H1 (cell line): Measurements from ENCODE around the gene NT5M. TPM values are rescaled to one million over a fixed set of nuclear protein-coding genes. Genes with fewer than 3 reads are reported as not detected.

Experiments
- CTCF ChIA-PET: fragments of 300-600 bp; sonication (Branson Sonifier 250); formaldehyde crosslinking; loops from one replicate; lab custom pipeline; 2021; ENCODE audit not compliant: partially characterized antibody; lab: Charles Lee
- POLR2A ChIA-PET: fragments of 300-600 bp; sonication (Branson Sonifier 250); formaldehyde crosslinking; loops from one replicate; lab custom pipeline; 2021; ENCODE audit warnings: inconsistent platforms; ENCODE audit not compliant: partially characterized antibody; lab: Charles Lee
- DNase-seq, 2 experiments: peaks; one replicate each; pipeline versions ENCODE4 v3.0.0 to v3.0.0-alpha.2; 2010 to 2022; ENCODE audit warnings: low spot score in 2 of 2, low read depth in 1 of 2, mixed read lengths in 1 of 2
- FAIRE-seq: peaks from 2 replicates; lab custom pipeline; 2011; peaks lifted over from hg19 to GRCh38; lab: Jason Lieb, UNC
- H2AFZ ChIP-seq: 2 replicates; pipeline ENCODE4 v1.8.1; 2012; ENCODE audit warnings: low read length, inconsistent platforms
- H2AK5ac ChIP-seq: 2 replicates; pipeline ENCODE4 v1.6.1; 2013; ENCODE audit warnings: low read depth, low read length
- H2BK120ac ChIP-seq: replicated peaks from 2 replicates; pipeline ENCODE3; 2013; ENCODE audit warnings: low read depth, low read length, inconsistent platforms
- H2BK12ac ChIP-seq: 2 replicates; pipeline ENCODE4 v1.6.1; 2013; ENCODE audit warnings: low read depth, low read length
- H2BK15ac ChIP-seq: 2 replicates; pipeline ENCODE4 v1.6.1; 2013; ENCODE audit warnings: low read length
- H2BK20ac ChIP-seq: 2 replicates; pipeline ENCODE4 v1.6.1; 2013; ENCODE audit warnings: low read length
- H2BK5ac ChIP-seq: 2 replicates; pipeline ENCODE4 v1.6.1; 2013; ENCODE audit warnings: low read depth, low read length
- H3K14ac ChIP-seq: 2 replicates; pipeline ENCODE4 v1.6.1; 2013; ENCODE audit warnings: inconsistent platforms; ENCODE audit not compliant: insufficient read length
- H3K18ac ChIP-seq: 2 replicates; pipeline ENCODE4 v1.6.1; 2013; ENCODE audit warnings: low read length; ENCODE audit errors: extremely low read depth
- H3K23ac ChIP-seq: 2 replicates; pipeline ENCODE4 v1.6.1; 2013; ENCODE audit warnings: inconsistent platforms; ENCODE audit not compliant: insufficient read length
- H3K23me2 ChIP-seq: 2 replicates; pipeline ENCODE4 v1.6.1; 2013; ENCODE audit warnings: low read depth, low read length
- H3K27ac ChIP-seq: 2 replicates; pipeline ENCODE4 v1.6.1; 2011; ENCODE audit warnings: low read depth, low read length, inconsistent platforms
- H3K27me3 ChIP-seq, 4 experiments: replicated peaks in 1 of 4; 1 replicate in 1 of 4; 2 replicates in 3 of 4; pipeline versions ENCODE4 v1.6.1 to v1.8.1; 2011 to 2013; ENCODE audit warnings: low read length in 3 of 4, mild to moderate bottlenecking in 3 of 4, inconsistent platforms in 2 of 4, mixed read lengths in 2 of 4, moderate library complexity in 1 of 4; ENCODE audit not compliant: control insufficient read depth in 3 of 4, insufficient read depth in 3 of 4; ENCODE audit errors: extremely low read depth in 1 of 4
- H3K36me3 ChIP-seq, 4 experiments: 2 replicates each; pipeline versions ENCODE4 v1.6.1 to v1.8.1; 2011 to 2013; ENCODE audit warnings: mild to moderate bottlenecking in 4 of 4, low read length in 3 of 4, moderate library complexity in 2 of 4, control low read depth in 1 of 4, inconsistent platforms in 1 of 4; ENCODE audit not compliant: insufficient read depth in 4 of 4, control insufficient read depth in 2 of 4
- H3K4ac ChIP-seq: replicated peaks from 2 replicates; pipeline ENCODE3; 2013; ENCODE audit warnings: low read length, low read depth, mixed read lengths, inconsistent platforms; ENCODE audit not compliant: insufficient read length
- H3K4me1 ChIP-seq, 4 experiments: replicated peaks in 1 of 4; 1 replicate in 1 of 4; 2 replicates in 3 of 4; pipeline versions ENCODE4 v1.6.1 to v1.8.1; 2011 to 2013; ENCODE audit warnings: low read length in 3 of 4, inconsistent platforms in 2 of 4, mixed read lengths in 1 of 4; ENCODE audit not compliant: insufficient read depth in 4 of 4, control insufficient read depth in 3 of 4
- H3K4me2 ChIP-seq, 2 experiments: 2 replicates each; pipeline versions ENCODE4 v1.6.1 to v1.8.1; 2011 to 2013; ENCODE audit warnings: low read depth in 2 of 2, low read length in 2 of 2, control low read depth in 1 of 2, inconsistent platforms in 1 of 2, mild to moderate bottlenecking in 1 of 2; ENCODE audit not compliant: insufficient read depth in 1 of 2
- H3K4me3 ChIP-seq, 4 experiments: fragments of 200-600, 300-600 bp in 1 of 4; sonication (generic), shearing (Covaris generic), sonication (Bioruptor Twin) in 1 of 4; 2 replicates each; pipeline versions ENCODE4 v1.5.1 to v1.8.1; 2011 to 2016; ENCODE audit warnings: low read length in 4 of 4, low read depth in 3 of 4, control low read depth in 2 of 4, inconsistent platforms in 2 of 4, mild to moderate bottlenecking in 2 of 4, mixed read lengths in 1 of 4, moderate library complexity in 1 of 4; ENCODE audit not compliant: insufficient read depth in 2 of 4; ENCODE audit errors: extremely low read depth in 1 of 4
- H3K56ac ChIP-seq: replicated peaks from 2 replicates; pipeline ENCODE3; 2013; ENCODE audit warnings: low read depth, mild to moderate bottlenecking, mixed read lengths, low read length, inconsistent platforms; ENCODE audit not compliant: insufficient read length
- H3K79me1 ChIP-seq: 2 replicates; pipeline ENCODE4 v1.6.1; 2013; ENCODE audit warnings: low read depth, low read length, control low read depth
- H3K79me2 ChIP-seq, 2 experiments: 2 replicates each; pipeline versions ENCODE4 v1.6.1 to v1.8.1; 2012 to 2013; ENCODE audit warnings: low read length in 2 of 2, mild to moderate bottlenecking in 2 of 2, inconsistent platforms in 1 of 2; ENCODE audit not compliant: insufficient read depth in 2 of 2, control insufficient read depth in 1 of 2
- H3K9ac ChIP-seq, 4 experiments: replicated peaks in 1 of 4; 1 replicate in 1 of 4; 2 replicates in 3 of 4; pipeline versions ENCODE4 v1.6.1 to v1.8.1; 2011 to 2013; ENCODE audit warnings: low read depth in 3 of 4, low read length in 3 of 4, control low read depth in 2 of 4, mild to moderate bottlenecking in 2 of 4, moderate library complexity in 2 of 4, inconsistent platforms in 1 of 4; ENCODE audit errors: extremely low read depth in 1 of 4
- H3K9me3 ChIP-seq, 2 experiments: 2 replicates each; pipeline versions ENCODE4 v1.6.1 to v1.8.1; 2012 to 2013; ENCODE audit warnings: mild to moderate bottlenecking in 2 of 2, moderate library complexity in 2 of 2, control low read depth in 1 of 2, inconsistent platforms in 1 of 2, low read depth in 1 of 2, low read length in 1 of 2, mixed read lengths in 1 of 2; ENCODE audit not compliant: insufficient read depth in 2 of 2
- H4K20me1 ChIP-seq, 2 experiments: replicated peaks in 1 of 2; 2 replicates each; pipeline versions ENCODE3 to v1.8.1; 2011 to 2013; ENCODE audit warnings: inconsistent platforms in 2 of 2, low read length in 2 of 2, mild to moderate bottlenecking in 1 of 2; ENCODE audit not compliant: insufficient read depth in 2 of 2, control insufficient read depth in 1 of 2
- H4K5ac ChIP-seq: 2 replicates; pipeline ENCODE4 v1.6.1; 2013; ENCODE audit warnings: low read length, low read depth, mixed read lengths, inconsistent platforms; ENCODE audit not compliant: insufficient read length
- H4K8ac ChIP-seq: 2 replicates; pipeline ENCODE4 v1.8.0; 2013; ENCODE audit warnings: mild to moderate bottlenecking, moderate library complexity, low read length, inconsistent platforms; ENCODE audit not compliant: insufficient read depth; ENCODE audit errors: extremely low read depth
- H4K91ac ChIP-seq: replicated peaks from 2 replicates; pipeline ENCODE3; 2013; ENCODE audit warnings: low read length, mixed read lengths, inconsistent platforms; ENCODE audit not compliant: insufficient read length
- JUN ChIP-seq: IDR thresholded peaks from 2 replicates; pipeline ENCODE4 v1.6.1; 2011; ENCODE audit warnings: low read depth, mild to moderate bottlenecking, improper control_type of control experiment, low read length
- KDM4A ChIP-seq: IDR thresholded peaks from one replicate; pipeline ENCODE4 v1.7.1; 2012; ENCODE audit warnings: low read depth, mild to moderate bottlenecking, moderate library complexity, low read length, inconsistent platforms; ENCODE audit not compliant: severe bottlenecking
- ZNF274 ChIP-seq: IDR thresholded peaks from 2 replicates; pipeline ENCODE4 v1.7.0; 2012; ENCODE audit warnings: low read length, borderline replicate concordance; ENCODE audit errors: extremely low read depth
- WGBS, 2 experiments: shearing (Covaris generic) in 1 of 2; methylation state at CpG; one replicate each; pipeline versions ENCODE4 v1.1.6 to v1.1.7; 2013 to 2015; ENCODE audit warnings: low lambda C conversion rate in 2 of 2, mixed read lengths in 2 of 2, inconsistent platforms in 1 of 2, low coverage in 1 of 2, missing lambda C conversion rate in 1 of 2; ENCODE audit not compliant: insufficient replicate concordance in 2 of 2, insufficient coverage in 1 of 2, insufficient read length in 1 of 2; ENCODE audit errors: extremely low coverage in 1 of 2, missing lambda C conversion rate in 1 of 2; 5-methylcytosine and 5-hydroxymethylcytosine counted together
- polyA plus RNA-seq, 7 experiments: library from polyadenylated mRNA; depleted of rRNA in 3 of 7; stranded (reverse) in 5 of 7; unstranded in 2 of 7; fragments of >200 nt in 5 of 7; fragments of 200-250 nt in 2 of 7; gene quantifications; 1 replicate in 5 of 7; 2 replicates in 1 of 7; 4 replicates in 1 of 7; pipeline versions ENCODE4 v1.2.1 to v1.2.3, GENCODE V29; 2011 to 2013; ENCODE audit warnings: missing spikeins in 2 of 7, mixed read lengths in 2 of 7
- total RNA-seq: library from RNA; stranded (reverse); fragmentation: NEBNext Ultra II Directional; extraction: Animal tissue kit (Norgen Biotek cat#: 25700); gene quantifications from 2 replicates; pipeline ENCODE4 v1.2.1, GENCODE V29; 2021
- TF ChIP-seq, protein P1 (sequence below): IDR thresholded peaks from 2 replicates; pipeline ENCODE4 v1.6.1; 2012; ENCODE audit warnings: inconsistent platforms
- TF ChIP-seq, protein P2 (sequence below): IDR thresholded peaks from 2 replicates; pipeline ENCODE4 v1.6.1; 2011; ENCODE audit warnings: low read depth, mild to moderate bottlenecking, low read length; ENCODE audit not compliant: insufficient read depth

The NT5M gene
- total and polyA plus RNA-seq, 2 of the 8 experiments (the other 6 are each of a cell fraction or from before 2014, with no cell fraction given) = 7.6 to 18.2 TPM

DNA sequence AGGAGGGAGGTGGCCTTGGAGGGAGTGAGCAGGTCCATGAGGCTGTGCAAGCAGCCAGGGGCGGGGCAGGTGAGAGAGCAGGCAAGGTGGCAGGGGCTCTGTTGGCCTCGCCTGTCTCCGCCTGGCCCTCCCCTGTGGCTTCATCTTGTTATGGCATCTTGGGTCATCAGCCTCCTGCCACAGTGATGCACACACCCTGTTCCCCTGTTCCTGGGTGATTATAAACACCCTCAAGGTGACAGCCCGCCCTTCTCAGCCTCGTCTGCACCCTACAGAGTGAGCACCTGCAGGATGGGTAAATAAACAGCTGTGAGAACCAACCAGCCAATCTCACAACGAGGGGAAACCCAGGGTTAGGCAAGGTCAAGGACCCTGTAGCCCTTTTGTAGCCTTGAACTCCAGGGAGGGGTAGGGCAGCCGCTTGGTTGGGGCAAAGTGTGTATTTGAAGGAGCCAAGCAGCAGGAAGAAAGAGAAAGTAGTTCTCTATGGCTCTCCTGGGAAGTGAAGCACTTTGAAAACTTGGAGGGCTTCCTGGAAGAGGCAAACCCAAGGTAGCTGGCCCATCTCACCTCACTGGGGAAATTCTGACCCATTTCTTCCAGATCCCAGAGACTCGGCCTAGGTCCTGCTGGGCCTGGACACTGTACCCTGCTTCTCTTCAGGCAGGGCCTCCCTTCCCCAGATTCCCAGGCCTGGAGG, 60.6 kb downstream of the NT5M start:
- 69% methylated on average over 6 of the region's 8 CpGs; no CpG with 5 or more reads in 1 of the 2 experiments for WGBS, 2 experiments
- 0 out of 2 replicates have a peak overlapping the region, but pooled peaks have one; percentile 29 for H2BK15ac ChIP-seq
- no peak overlapping the region; the same call in 1 of the 2 replicates for H2BK20ac ChIP-seq
- CTCF ChIA-PET = interaction anchor here (0.6 to 9.2 kb wide), 4 partner anchors 11 to 291 kb away, joined by 3 to 94 read pairs (median 6); no protein-coding TSS in a partner anchor
- no peak overlapping the region for H3K14ac ChIP-seq
- H3K27ac ChIP-seq = no peak overlapping the region
- H3K4me1 ChIP-seq = 0 out of 7 replicates have a peak, but pooled peaks cover 0 to 2% (median 0%) of the 10 kb centered on the region in 4 experiments
- no peak overlapping the region for H2AFZ ChIP-seq
- DNase-seq = no peak
- TF ChIP-seq, protein P1, sequence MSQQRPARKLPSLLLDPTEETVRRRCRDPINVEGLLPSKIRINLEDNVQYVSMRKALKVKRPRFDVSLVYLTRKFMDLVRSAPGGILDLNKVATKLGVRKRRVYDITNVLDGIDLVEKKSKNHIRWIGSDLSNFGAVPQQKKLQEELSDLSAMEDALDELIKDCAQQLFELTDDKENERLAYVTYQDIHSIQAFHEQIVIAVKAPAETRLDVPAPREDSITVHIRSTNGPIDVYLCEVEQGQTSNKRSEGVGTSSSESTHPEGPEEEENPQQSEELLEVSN = 0 out of 2 replicates have a peak, but pooled peaks have one; percentile 9
- TF ChIP-seq JUN (no peak), ZNF274 (no peak), KDM4A (no peak)
- TF ChIP-seq, protein P2, sequence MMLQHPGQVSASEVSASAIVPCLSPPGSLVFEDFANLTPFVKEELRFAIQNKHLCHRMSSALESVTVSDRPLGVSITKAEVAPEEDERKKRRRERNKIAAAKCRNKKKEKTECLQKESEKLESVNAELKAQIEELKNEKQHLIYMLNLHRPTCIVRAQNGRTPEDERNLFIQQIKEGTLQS = no peak
- TF ChIP-seq, all 59 proteins: peak for 1
- Histone ChIP-seq H3K79me1 (no peaks in the 10 kb centered on the region), H2BK120ac (no peak overlapping the region), H2AK5ac (peak overlapping the region; percentile 82; the same call in 1 of the 2 replicates), H4K8ac (no peak overlapping the region), H3K23me2 (no peaks in the 10 kb centered on the region), H3K36me3 (no peaks in the 10 kb centered on the region), H3K4me3 (no peak overlapping the region), H3K4me2 (no peak overlapping the region), H3K9me3 (no peaks in the 10 kb centered on the region), H3K79me2 (no peaks in the 10 kb centered on the region), H3K56ac (no peak overlapping the region), H3K18ac (peak overlapping the region; percentile 48; the same call in 1 of the 2 replicates), H3K23ac (no peak overlapping the region), H4K91ac (no peak overlapping the region), H2BK5ac (no peak overlapping the region), H3K27me3 (no peaks in the 10 kb centered on the region), H2BK12ac (no peak overlapping the region), H3K4ac (no peak overlapping the region), H4K20me1 (no peaks in the 10 kb centered on the region), H4K5ac (no peak overlapping the region), H3K9ac (no peak overlapping the region)
- no peak for FAIRE-seq
- POLR2A ChIA-PET = interaction anchor here (1.0 to 1.1 kb wide), 2 partner anchors 92 to 133 kb away, joined by 3 read pairs; partner anchors contain the start of gene RASD1
